ENCODE results near the gene SCOC.
A peak's percentile ranks its signal among the peaks of the same experiment; 100 is the strongest.

The SCOC gene

GRCh38 chr4:140373328-140374129 lies at the start of gene SCOC:
Gene SCOC (plus strand): TSS chr4:140373646. CDS start chr4:140379171, 5,525 bp downstream.
- DNase-seq = peak; percentile 95

- DNase-seq = no peak
Measured at GRCh38 chr4:140326395-140326993, 47.0 kb upstream of the SCOC start.

DNA sequence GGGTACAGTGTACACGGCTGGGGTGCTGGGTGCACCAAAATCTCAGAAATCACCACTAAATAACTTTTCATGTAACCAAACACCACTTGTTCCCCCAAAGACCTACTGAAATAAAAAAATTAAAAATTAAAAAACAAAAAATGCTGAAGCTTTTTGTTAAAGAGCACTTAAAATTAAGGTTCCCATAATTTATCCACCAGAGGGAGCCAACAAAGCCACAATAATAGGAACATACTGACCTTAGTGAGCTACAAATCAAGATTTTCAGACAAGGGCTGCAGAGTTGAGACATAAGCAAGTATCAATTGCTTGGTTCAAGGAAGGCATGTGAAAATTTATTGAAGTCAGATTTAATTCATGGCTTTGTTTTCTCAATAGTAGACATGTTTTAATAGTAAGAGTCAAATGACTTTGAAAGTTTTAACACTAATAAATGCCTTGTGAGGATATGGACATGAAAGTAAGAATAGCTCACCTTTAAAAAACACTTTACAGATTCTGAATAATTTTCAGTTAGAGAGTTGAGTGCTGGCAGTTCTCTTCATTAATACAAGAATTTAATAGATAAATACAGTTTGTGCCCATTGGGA lies 43.0 kb upstream of the SCOC start:
- DNase-seq = no peak

GRCh38 chr4:140331245-140331644 lies 42.2 kb upstream of the SCOC start:
- no peak for DNase-seq

DNA sequence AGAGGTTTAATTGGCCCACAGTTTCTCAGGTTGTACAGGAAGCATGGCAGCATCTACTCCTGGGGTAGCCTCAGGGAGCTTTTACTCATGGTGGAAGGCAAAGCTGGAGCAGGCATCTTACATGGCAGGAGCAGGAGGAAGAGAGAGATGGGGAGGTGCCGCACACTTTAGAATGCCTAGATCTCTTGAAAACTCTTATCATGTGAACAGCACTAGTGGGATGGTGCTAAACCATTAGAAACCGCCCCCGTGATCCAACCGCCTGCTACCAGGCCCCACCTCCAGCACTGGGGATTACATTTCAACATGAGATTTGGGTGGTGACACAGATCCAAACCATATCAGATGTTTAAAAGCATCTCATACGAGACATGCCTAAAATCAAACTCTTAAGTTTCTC lies 41.6 kb upstream of the SCOC start:
- DNase-seq = no peak

DNA sequence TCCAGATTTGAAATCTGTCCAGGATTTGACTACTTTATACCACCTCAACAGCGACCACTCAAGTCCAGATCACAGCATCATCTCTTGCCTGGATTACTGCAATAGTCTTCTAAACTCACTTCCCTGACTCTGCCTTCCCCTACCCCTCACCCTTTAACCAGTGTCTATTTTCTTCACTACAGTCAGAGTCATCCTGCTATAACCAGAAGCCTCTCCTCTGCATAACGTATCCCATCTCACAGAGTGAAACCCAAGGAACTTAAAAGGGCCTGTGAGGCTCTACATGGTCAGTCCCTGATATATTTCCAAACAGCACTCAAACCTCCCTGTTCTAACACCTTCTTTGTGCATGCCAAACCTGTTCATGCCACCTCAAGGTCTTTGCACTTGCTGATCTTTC lies 40.7 kb upstream of the SCOC start:
- no peak for DNase-seq

GRCh38 chr4:140333523-140333922 lies 39.9 kb upstream of the SCOC start:
- DNase-seq = no peak

GRCh38 chr4:140335076-140335475 lies 38.4 kb upstream of the SCOC start:
- DNase-seq = no peak

DNA sequence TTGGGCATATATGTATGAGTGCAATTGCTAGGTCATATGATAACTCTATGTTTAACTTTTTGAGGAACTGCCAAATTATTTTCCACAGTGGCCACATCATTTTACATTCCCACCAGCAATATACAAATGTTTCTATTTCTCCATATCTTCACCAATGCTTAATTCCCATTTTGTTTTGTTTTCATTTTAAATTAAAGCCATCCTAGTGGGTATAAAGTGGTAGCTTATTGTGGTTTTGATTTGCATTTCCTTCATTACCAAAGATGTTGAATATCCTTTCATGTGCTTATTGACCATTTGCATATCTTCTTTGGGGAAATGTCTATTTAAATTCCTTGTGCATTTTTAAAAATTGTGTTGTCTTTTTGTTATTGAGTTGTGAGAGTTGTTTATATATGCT lies 36.7 kb upstream of the SCOC start:
- DNase-seq = no peak

- DNase-seq = no peak
Measured at GRCh38 chr4:140342620-140343019, 30.8 kb upstream of the SCOC start.

DNA sequence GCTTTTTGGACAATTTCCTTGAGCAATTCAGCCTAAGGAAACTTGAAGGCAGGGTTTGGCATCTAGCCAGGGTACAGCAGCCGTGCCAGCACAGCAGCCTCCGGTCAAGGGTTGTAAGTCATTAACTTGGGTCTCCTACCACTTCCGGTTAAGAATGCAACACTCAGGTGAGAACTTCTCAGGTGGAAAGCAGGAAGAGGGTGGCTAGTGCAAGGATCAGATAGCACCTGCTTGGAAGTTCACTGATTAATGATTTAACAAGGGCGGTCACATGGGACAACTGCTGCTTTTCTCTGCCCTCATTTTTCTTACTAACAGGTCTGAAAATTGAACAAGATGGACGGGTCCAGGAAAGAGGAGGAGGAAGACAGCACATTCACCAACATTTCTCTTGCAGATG lies 30.1 kb upstream of the SCOC start:
- DNase-seq = no peak

GRCh38 chr4:140344101-140344500 lies 29.3 kb upstream of the SCOC start:
- no peak for DNase-seq

- no peak for DNase-seq
Measured at GRCh38 chr4:140344621-140345020, 28.8 kb upstream of the SCOC start.

DNA sequence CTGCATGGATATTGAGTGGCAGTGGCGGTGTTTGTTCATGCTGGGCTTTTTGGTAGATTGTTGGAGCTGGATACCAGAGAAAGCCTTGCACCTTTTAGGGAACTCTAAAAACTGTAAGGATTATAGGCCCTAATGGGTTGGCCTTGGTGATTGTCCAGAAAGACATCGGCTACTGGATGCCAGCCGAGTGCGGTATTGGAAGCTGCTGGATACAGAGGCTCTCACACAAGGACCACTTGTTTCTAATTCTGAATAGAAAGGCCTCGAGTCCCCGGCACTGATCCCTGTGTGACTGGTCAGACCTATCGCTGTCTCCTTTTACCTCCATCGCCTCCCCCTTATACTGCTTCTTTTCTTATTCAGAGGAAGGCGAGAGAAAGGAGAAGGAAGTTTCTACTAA lies 27.3 kb upstream of the SCOC start:
- DNase-seq = no peak

DNA sequence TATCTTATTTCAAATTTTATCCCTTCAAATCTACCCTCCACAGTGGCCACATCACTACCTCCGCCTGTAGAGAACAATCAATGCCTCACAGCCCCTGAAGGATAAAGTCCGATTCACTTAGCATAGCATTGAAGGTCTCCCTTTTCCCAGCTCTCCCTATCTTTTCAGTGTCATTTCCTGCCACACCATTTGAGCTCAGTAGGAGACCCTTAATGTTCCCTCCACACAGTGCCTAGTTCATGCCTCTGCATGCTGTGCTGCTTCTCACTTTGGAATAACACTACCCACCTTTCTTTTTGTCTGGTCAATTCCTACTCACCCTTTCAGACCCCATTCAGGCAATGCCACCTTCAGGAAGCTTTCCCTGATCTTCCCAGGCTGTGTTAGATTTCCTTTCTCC lies 23.6 kb upstream of the SCOC start:
- DNase-seq = no peak

GRCh38 chr4:140351093-140352075 lies 22.1 kb upstream of the SCOC start:
- DNase-seq = no peak

- DNase-seq = no peak
Measured at GRCh38 chr4:140353786-140354185, 19.7 kb upstream of the SCOC start.

DNA sequence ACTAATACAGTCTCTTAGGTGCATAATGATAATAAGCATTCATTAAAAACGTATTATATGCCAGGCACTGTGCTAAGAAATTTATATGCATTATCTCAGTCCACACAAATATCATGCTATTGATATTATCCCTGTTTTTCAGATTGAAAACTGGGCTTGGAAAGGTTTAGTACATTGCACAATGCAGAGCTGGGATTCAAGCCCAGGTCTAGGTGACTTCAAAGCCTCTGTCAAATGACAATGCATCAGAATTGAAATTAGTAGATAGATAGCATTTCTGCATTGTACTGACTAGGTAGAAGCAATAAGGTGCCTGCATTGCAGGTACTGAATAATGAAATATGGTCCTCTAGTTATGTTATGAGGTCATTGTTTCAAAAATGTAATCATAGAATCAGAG lies 18.2 kb upstream of the SCOC start:
- no peak for DNase-seq

- DNase-seq = no peak
Measured at GRCh38 chr4:140357868-140358267, 15.6 kb upstream of the SCOC start.

GRCh38 chr4:140358281-140358680 lies 15.2 kb upstream of the SCOC start:
- no peak for DNase-seq

DNA sequence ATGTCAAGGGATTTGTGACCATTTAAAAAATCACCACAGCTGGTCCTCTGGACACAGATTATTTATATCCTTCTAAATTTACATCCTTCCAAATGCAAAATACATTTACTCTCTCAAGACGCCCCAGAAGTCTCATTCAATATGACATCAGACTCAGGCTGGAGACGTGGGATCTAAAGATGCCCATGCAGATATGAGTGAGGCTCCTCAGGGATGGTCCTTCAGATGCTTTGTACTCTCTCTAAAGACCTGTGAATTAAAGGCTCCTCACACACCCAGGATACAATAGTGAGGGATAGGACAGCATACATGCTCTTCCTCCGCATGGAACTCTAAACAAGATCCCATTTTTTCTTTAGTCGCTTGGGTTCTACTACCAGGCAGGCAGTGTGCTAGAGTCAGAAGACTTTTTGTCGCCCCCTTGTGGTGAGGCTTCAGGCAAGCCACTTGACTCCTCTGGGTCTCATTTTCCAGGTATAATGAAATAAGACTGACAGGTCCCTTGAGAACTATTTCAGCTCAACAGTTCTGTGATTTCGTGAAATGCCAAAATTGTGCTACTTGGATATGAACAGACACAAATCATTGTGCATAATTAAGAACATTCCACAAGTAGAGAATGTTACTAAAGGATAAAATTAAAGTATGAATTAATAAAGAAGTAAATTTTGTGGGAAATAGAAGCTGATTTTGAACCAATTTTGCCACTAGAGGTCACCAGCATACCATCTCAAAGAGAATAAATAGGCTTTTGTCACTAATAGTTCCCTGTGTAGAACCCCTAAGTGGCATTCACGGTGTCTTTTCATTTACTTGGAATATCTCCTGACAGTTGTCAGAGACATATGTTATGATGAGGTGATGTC lies 13.7 kb upstream of the SCOC start:
- peak; percentile 29 for DNase-seq

GRCh38 chr4:140361099-140361498 lies 12.3 kb upstream of the SCOC start:
- no peak for DNase-seq
